Gastrocnemius medialis (tissue), 4 donors: ENCODE results near the gene RNF187.

Experiments used
- CTCF ChIP-seq, 5 experiments: fragments of 450-650 bp in 3 of 5; fragments of 200-600 bp in 2 of 5; sonication (generic) in 2 of 5; IDR thresholded peaks in 4 of 5; conservative IDR thresholded peaks in 1 of 5; 1 replicate in 4 of 5; 2 replicates in 1 of 5; pipeline ENCODE4 v1.5.1; 2016 to 2019; ENCODE audit warnings: antibody characterized with exemption in 5 of 5, mild to moderate bottlenecking in 3 of 5, moderate library complexity in 3 of 5
- POLR2A ChIP-seq, 2 donors: fragments of 450-650 bp; IDR thresholded peaks; one replicate each; pipeline ENCODE4 v1.6.1; 2017; ENCODE audit warnings: antibody characterized with exemption in 2 of 2, mild to moderate bottlenecking in 2 of 2, moderate library complexity in 2 of 2

- TF ChIP-seq CTCF (IDR thresholded peaks at IDR 0.05 in 4 of 5, conservative IDR thresholded peaks at IDR 0.05 in 1 of 5) (no peak), POLR2A (IDR thresholded peaks at IDR 0.05) (no peak)
Measured at GRCh38 chr1:228502522-228502921, 15.3 kb downstream of the RNF187 start.
